Daoy (cell line): ENCODE results near the gene SULT2B1. TPM values are rescaled to one million over a fixed set of nuclear protein-coding genes. Genes with fewer than 3 reads are reported as not detected.

Experiments
- DNase-seq: peaks from one replicate; pipeline ENCODE4 v3.0.0-alpha.2; 2015; ENCODE audit warnings: low read depth
- total RNA-seq: library from RNA; depleted of rRNA; stranded (reverse); fragments of >200 nt; shearing (Covaris generic); gene quantifications from 2 replicates; pipeline ENCODE4 v1.2.3, GENCODE V29; 2014

The SULT2B1 gene
- total RNA-seq, 1 experiment from 2014 or later: not detected

- peak; percentile 97 for DNase-seq
Measured at GRCh38 chr19:48634424-48635262, 82.7 kb downstream of the SULT2B1 start.

GRCh38 chr19:48635263-48635965 is 83.4 kb downstream of the SULT2B1 start:
- peak; percentile 72 for DNase-seq

GRCh38 chr19:48635966-48636858 is 84.2 kb downstream of the SULT2B1 start:
- DNase-seq: peak; percentile 9

- DNase-seq: peak; percentile 55
Measured at GRCh38 chr19:48636859-48637448, 85.0 kb downstream of the SULT2B1 start, which contains the start of gene DBP. DBP (minus strand) TSS chr19:48637379; CDS start chr19:48636994, 385 bp downstream.

- peak; percentile 99 for DNase-seq
Measured at GRCh38 chr19:48637449-48637947, 85.5 kb downstream of the SULT2B1 start.

GRCh38 chr19:48637948-48638830 is 86.2 kb downstream of the SULT2B1 start:
- peak; percentile 80 for DNase-seq

DNA sequence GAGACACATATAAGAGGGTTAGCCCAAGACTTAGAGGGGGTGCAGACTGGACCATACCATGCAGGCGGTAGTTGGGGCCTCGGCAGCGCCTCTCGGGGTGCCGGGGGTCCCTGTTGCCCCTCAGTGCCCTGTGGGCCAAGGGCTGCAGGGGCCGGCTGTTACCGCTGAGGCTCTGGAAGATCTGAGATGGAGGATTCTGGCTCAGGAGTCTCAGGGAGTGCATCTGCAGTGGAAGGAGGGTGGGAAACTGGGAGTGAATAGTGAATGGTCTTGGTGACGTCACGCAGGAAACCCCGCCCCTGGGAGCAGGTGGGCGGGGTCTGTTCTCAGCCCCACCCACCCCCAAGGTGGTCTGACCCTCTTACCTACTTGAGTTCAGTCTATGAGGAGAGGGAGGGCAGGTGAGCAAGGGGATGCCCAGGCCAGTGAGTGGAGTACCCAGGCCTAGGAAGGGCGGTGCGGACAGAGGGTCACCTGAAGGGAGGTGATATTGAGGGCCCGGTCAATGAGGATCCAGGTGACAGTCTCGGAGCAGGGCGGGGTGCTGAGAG is 86.9 kb downstream of the SULT2B1 start:
- no peak for DNase-seq

DNA sequence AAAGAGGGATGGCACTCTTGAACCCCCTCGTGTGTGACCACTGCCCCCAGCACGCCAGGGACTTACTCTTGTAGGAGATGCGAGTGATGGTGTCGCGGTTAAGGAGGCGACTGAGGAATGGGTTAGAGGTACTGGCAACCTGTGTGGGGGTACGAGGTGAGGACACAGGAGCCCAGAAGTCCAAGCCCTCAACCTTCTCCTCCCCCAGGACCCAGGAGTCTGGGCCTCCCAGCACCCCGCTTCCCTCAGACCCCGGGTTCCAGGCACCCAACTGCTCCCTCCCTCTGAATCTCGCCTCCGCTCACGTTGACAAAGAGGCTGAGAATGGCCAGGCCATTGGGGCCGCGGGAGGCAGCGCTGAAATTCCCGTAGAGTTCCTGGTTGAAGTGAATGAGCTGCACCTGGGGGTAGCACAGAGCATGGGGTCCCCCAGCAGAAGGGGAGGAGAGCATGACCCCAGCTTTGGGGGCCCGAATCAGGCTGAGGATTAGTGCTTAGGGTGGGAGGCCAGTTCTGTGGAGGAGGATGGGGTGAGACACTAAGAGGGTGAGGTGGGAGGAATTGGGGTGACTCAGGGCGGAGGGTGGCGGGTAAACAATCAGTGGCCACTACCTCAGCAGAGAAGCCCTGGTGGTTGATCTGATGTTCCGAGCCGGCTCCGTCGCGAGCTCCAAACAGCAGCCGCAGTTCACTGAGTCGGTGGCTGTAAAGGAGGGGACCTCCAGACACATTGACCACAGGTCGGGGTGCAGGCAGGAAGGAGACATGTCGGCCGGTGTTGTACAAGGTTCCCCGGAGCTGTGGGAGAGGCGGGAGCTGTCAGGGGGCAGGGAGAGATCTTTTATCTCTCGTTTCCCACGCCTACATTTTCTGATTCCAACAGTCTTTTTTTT is 87.8 kb downstream of the SULT2B1 start:
- no peak for DNase-seq

GRCh38 chr19:48641850-48642249 is 89.9 kb downstream of the SULT2B1 start:
- DNase-seq: no peak

DNA sequence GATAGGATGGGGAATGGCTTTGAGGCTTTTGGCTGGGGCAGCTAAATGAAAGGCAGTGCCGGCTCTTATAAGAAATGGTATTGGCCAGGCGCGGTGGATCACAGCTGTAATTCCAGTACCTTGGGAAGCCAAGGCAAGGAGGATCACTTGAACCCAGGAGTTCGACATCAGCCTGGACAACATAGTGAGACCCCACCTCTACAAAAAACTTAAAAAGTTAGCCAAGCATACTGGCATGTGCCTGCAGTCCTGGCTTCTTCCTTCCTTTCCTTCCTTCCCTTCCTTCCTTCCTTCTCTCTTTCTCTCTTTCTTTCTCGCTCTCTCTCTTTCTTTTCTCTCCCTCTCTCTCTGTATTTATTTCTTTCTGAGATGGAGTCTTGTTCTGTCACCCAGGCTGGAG is 90.9 kb downstream of the SULT2B1 start:
- no peak for DNase-seq

- DNase-seq: no peak
Measured at GRCh38 chr19:48644355-48644754, 92.4 kb downstream of the SULT2B1 start.

DNA sequence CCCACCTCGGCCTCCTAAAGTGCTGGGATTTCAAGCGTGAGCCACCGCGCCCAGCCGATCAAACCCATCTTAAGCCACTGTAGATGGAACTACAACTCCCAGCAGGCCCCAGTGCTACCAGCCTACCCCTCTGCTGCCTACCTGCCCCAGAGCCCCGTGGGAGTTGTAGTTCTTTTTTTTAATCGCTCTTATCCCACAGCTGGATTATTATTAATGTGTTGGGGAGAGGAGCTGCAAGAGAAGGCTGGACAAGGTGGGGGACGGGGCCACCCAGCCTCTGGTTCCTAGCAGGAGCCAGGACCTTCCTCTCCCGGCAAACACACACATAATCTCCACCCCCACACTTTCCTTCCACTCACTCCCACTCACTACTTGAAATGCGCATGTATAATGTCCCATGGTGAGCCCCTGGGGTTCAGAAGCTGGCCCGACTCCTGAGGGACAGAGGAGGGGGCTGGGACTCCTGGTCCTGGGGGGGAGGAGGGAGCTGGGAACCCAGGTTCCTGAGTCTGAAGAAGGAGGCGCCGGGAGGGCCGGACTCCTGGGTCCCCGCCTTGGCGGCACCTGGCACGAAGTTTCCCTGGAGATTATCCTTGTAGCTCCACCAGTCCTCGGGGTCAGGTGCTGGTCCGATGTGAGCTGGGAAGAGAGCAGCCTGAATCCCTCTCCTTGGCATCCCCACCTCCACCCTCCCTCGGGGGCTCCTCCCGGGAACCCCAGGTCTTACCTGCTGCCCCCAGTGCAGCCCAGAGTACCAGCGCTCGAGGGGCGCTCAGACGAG is 93.1 kb downstream of the SULT2B1 start:
- peak; percentile 76 for DNase-seq

DNA sequence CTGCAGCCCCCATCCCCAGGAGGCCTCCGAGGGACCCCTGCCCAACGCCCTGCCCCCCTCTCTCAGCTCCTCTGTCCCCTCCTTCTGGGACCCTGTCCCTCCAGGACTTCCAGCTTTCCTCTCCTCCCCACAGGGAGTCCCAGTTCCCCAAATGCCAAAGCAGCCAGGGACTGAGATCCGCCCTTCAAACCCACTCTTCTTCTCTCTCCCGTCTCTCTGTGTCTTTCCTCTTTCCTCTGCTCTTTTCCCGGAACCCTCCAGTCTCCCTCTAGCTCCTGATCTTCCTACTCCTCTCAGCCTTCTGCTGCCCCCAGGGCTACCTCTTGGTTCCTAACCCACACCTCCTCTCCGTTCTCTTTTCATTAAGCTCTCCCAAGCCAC is 93.6 kb downstream of the SULT2B1 start:
- no peak for DNase-seq

DNA sequence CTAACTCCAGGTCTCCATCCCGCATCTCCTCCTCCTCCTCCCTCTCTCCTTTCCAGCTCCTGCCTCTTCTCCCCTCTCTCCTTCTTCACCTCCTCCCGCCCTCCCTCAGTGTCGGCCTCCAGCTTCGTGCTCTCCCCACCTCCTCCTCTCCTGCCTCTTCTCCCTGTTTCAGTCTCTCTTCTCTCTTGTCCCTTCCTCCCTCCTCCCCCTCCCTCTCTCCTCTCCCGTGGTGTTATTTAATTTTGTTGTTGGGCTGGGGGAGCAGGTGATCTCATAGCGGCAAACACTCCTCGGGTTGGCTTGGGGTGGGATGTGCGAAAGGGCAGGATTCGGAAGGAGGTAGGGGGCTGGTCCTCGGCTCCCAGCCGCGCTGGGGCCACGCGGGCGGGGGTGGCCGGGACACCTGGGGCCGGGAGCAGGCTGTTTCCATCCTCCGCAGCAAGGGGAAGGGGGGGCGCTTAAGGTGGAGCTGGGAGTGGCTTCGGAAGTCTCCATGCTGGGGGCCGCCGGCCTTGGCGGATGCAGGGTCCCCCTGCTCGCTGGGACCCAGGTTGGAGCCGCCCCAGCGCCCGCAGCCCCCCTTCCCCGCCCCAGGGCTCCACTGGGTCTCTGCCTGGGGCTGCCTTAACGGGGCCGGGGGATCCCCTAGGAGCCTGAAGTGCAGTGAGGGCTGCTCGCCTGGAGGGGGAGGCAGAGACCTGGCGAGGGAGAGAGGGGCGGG is 94.2 kb downstream of the SULT2B1 start, which contains the start of gene CA11:
CA11 (minus strand) TSS at position 187 of the 721 bp plus-strand sequence. CDS start 555 bp downstream, outside the sequence.
- peak; percentile 91 for DNase-seq

DNA sequence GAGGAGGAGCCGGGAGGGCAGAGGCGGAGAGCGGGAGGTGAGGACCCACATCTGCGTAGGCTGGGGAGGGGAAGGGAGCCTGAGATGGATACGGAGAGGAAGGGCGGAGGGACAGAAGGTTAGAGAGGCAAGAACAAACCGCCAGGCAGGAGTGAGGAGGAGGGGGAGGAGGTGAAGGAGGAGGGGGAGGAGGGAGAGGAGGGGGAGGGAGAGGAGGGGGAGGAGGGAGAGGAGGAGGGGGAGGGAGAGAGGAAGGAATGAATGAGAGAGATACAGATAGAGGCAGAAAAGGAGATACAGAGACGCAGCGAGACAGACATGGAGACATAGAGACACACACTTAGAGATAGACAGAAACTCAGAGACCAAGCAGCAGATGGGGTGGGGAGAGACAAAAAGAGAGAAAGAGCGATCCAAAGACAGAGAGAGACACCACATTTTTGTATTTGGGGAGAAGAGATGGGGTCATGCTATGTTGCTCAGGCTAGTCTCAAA is 94.8 kb downstream of the SULT2B1 start:
- DNase-seq: no peak

DNA sequence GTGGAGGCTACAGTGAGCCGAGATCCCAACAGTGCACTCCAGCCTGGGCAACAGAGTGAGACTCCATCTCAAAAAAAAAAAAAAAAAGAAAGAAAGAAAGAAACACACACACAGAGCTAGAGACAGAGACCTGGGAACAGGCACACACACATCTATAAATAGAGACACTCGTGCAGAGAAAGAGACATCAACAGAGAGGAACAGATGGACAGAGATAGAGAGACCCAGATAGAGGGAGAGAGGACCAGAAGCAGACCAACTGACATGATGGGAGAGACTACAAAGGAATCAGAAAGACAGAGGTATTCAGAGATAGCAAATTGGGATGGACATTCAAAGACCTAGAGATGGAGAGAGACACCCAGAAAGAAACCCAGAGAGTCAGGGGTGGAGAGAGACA is 96.2 kb downstream of the SULT2B1 start:
- no peak for DNase-seq
